Gastrocnemius medialis (tissue), 4 donors: ENCODE data around the gene CDKAL1. TPM values are rescaled to one million over a fixed set of nuclear protein-coding genes. Genes with fewer than 3 reads are reported as not detected.

Experiments used
- ATAC-seq, 2 donors: fragments of 150-250 bp; one replicate each; pipeline ENCODE4 v1.9.1; 2016
- DNase-seq, 2 donors: peaks; one replicate each; pipeline ENCODE4 v3.0.0-alpha.2; 2019
- H3K27ac ChIP-seq, 4 donors: fragments of 200-600 bp; sonication (generic); 1 replicate in 1 of 4; 2 replicates in 3 of 4; pipeline ENCODE4 v1.5.1; 2016 to 2018; ENCODE audit warnings: mild to moderate bottlenecking in 2 of 4, moderate library complexity in 1 of 4
- H3K27me3 ChIP-seq, 3 donors: fragments of 200-600 bp; sonication (generic) in 2 of 3; 1 replicate in 1 of 3; 2 replicates in 2 of 3; pipeline versions ENCODE4 v1.5.1 to v1.6.0; 2016 to 2019; ENCODE audit warnings: mild to moderate bottlenecking in 1 of 3, moderate library complexity in 1 of 3
- H3K36me3 ChIP-seq, 2 donors: fragments of 200-600 bp; sonication (generic) in 1 of 2; one replicate each; pipeline ENCODE4 v1.5.1; 2017 to 2018
- H3K4me1 ChIP-seq, 2 donors: fragments of 200-600 bp; sonication (generic) in 1 of 2; one replicate each; pipeline ENCODE4 v1.5.1; 2016 to 2017; ENCODE audit warnings: mild to moderate bottlenecking in 2 of 2
- H3K4me3 ChIP-seq, 4 donors: fragments of 200-600 bp; sonication (generic) in 3 of 4; 1 replicate in 1 of 4; 2 replicates in 3 of 4; pipeline ENCODE4 v1.5.1; 2016 to 2019; ENCODE audit warnings: mild to moderate bottlenecking in 2 of 4
- H3K9me3 ChIP-seq, 3 donors: fragments of 200-600 bp; sonication (generic) in 2 of 3; 1 replicate in 1 of 3; 2 replicates in 2 of 3; pipeline ENCODE4 v1.5.1; 2016 to 2019
- CTCF ChIP-seq, 5 experiments: fragments of 450-650 bp in 3 of 5; fragments of 200-600 bp in 2 of 5; sonication (generic) in 2 of 5; IDR thresholded peaks in 4 of 5; conservative IDR thresholded peaks in 1 of 5; 1 replicate in 4 of 5; 2 replicates in 1 of 5; pipeline ENCODE4 v1.5.1; 2016 to 2019; ENCODE audit warnings: antibody characterized with exemption in 5 of 5, mild to moderate bottlenecking in 3 of 5, moderate library complexity in 3 of 5
- POLR2A ChIP-seq, 2 donors: fragments of 450-650 bp; IDR thresholded peaks; one replicate each; pipeline ENCODE4 v1.6.1; 2017; ENCODE audit warnings: antibody characterized with exemption in 2 of 2, mild to moderate bottlenecking in 2 of 2, moderate library complexity in 2 of 2
- in situ Hi-C, 4 donors: fragments of 200-750 bp; cut with MboI; loops; one replicate each; pipeline versions ENCODE4 v1.15.0 to v1.8.0; 2017; ENCODE audit warnings: low sequenced_read_pairs in 4 of 4
- intact Hi-C: fragments of 100-400 bp; cut with DNase I; formaldehyde crosslinking; loops from one replicate; pipeline ENCODE4 v1.15.1; 2023; ENCODE audit warnings: low total_unique reads
- total RNA-seq, 4 donors: library from RNA; depleted of rRNA; stranded (reverse); fragments of >200 nt; gene quantifications; one replicate each; pipeline versions ENCODE4 v1.1.0 to v1.2.3, GENCODE V29; 2016

Gene CDKAL1
- total RNA-seq, 4 donors from 2014 or later = 9.6 to 17.0 (median 11.4) TPM

- TF ChIP-seq CTCF (IDR thresholded peaks at IDR 0.05 in 4 of 5, conservative IDR thresholded peaks at IDR 0.05 in 1 of 5) = no peak
- no peak for TF ChIP-seq POLR2A (IDR thresholded peaks at IDR 0.05)
- in situ Hi-C loops = no loop called here
- Histone ChIP-seq H3K9me3 (no peaks in the 10 kb centered on the region), H3K36me3 (no peaks in the 10 kb centered on the region), H3K4me3 (no peak overlapping the region), H3K27me3 (no peaks in the 10 kb centered on the region), H3K27ac (no peak overlapping the region), H3K4me1 (no peaks in the 10 kb centered on the region)
- intact Hi-C loops = no loop called here
- no peak for ATAC-seq
- DNase-seq = no peak
Observed at GRCh38 chr6:20674664-20675063, 140.4 kb downstream of the CDKAL1 start.

GRCh38 chr6:20678831-20679352 is 144.6 kb downstream of the CDKAL1 start:
- DNase-seq (no peak), ATAC-seq (no peak)
- Histone ChIP-seq H3K9me3 (no peaks in the 10 kb centered on the region), H3K27me3 (no peaks in the 10 kb centered on the region), H3K36me3 (no peaks in the 10 kb centered on the region), H3K4me1 (peaks cover 6 to 8% of the 10 kb centered on the region in 2 donors), H3K27ac (no peak overlapping the region), H3K4me3 (no peak overlapping the region)
- TF ChIP-seq CTCF (IDR thresholded peaks at IDR 0.05 in 4 of 5, conservative IDR thresholded peaks at IDR 0.05 in 1 of 5) (no peak), POLR2A (IDR thresholded peaks at IDR 0.05) (no peak)
- in situ Hi-C loops (no loop called here), intact Hi-C loops (no loop called here)

GRCh38 chr6:20680697-20681165 is 146.5 kb downstream of the CDKAL1 start:
- in situ Hi-C loops = no loop called here
- ATAC-seq (no peak), DNase-seq (no peak)
- no peaks in the 10 kb centered on the region for H3K27me3 ChIP-seq
- H3K9me3 ChIP-seq = no peaks in the 10 kb centered on the region
- H3K4me3 ChIP-seq = no peak overlapping the region
- H3K27ac ChIP-seq = no peak overlapping the region
- H3K36me3 ChIP-seq = no peaks in the 10 kb centered on the region
- intact Hi-C loops = no loop called here
- TF ChIP-seq POLR2A (IDR thresholded peaks at IDR 0.05) (no peak), CTCF (IDR thresholded peaks at IDR 0.05 in 4 of 5, conservative IDR thresholded peaks at IDR 0.05 in 1 of 5) (no peak)
- H3K4me1 ChIP-seq = peaks cover 6 to 8% of the 10 kb centered on the region in 2 donors

- Histone ChIP-seq H3K27me3 (no peaks in the 10 kb centered on the region), H3K4me3 (no peak overlapping the region), H3K9me3 (no peaks in the 10 kb centered on the region), H3K27ac (no peak overlapping the region), H3K4me1 (peaks cover 6 to 8% of the 10 kb centered on the region in 2 donors), H3K36me3 (no peaks in the 10 kb centered on the region)
- in situ Hi-C loops = no loop called here
- no peak for DNase-seq
- no peak for TF ChIP-seq CTCF (IDR thresholded peaks at IDR 0.05 in 4 of 5, conservative IDR thresholded peaks at IDR 0.05 in 1 of 5)
- no peak for TF ChIP-seq POLR2A (IDR thresholded peaks at IDR 0.05)
- intact Hi-C loops = no loop called here
- no peak for ATAC-seq
Observed at GRCh38 chr6:20681243-20681684, 147.0 kb downstream of the CDKAL1 start.

- intact Hi-C loops (no loop called here), in situ Hi-C loops (no loop called here)
- TF ChIP-seq CTCF (IDR thresholded peaks at IDR 0.05 in 4 of 5, conservative IDR thresholded peaks at IDR 0.05 in 1 of 5) = no peak
- TF ChIP-seq POLR2A (IDR thresholded peaks at IDR 0.05) = no peak
- no peak overlapping the region for H3K27ac ChIP-seq
- H3K9me3 ChIP-seq = no peaks in the 10 kb centered on the region
- no peak for ATAC-seq
- H3K4me1 ChIP-seq = peaks cover 11 to 12% of the 10 kb centered on the region in 2 donors
- H3K4me3 ChIP-seq = no peak overlapping the region
- no peaks in the 10 kb centered on the region for H3K36me3 ChIP-seq
- DNase-seq = no peak
- H3K27me3 ChIP-seq = no peaks in the 10 kb centered on the region
Observed at GRCh38 chr6:20684474-20684873, 150.2 kb downstream of the CDKAL1 start.
